Renal cortex interstitium (tissue), 11 donors: ENCODE measurements around the gene VHLL. TPM values are rescaled to one million over a fixed set of nuclear protein-coding genes. Genes with fewer than 3 reads are reported as not detected.

Experiments
- DNase-seq, 11 donors: peaks; one replicate each; pipeline ENCODE4 v3.0.0-alpha.2; 2013; ENCODE audit warnings: low read depth in 9 of 11, low spot score in 4 of 11; ENCODE audit errors: extremely low read depth in 1 of 11
- polyA plus RNA-seq, 3 donors: library from polyadenylated mRNA; unstranded; fragments of 120-200 nt; gene quantifications; one replicate each; pipeline ENCODE4 v1.2.1, GENCODE V29; 2013; ENCODE audit not compliant: insufficient read length in 3 of 3

The VHLL gene
- polyA plus RNA-seq, 3 donors: not detected

GRCh38 chr1:156295391-156295947 is 3.6 kb downstream of the VHLL start, which contains the start of gene GLMP:
GLMP (minus strand) TSS chr1:156295679; CDS start chr1:156295645, 34 bp downstream.
- DNase-seq: peak in 7 of 11 donors; percentile 44 to 67 (median 56)

GRCh38 chr1:156293895-156294294 is 5.2 kb downstream of the VHLL start:
- no peak for DNase-seq

GRCh38 chr1:156293098-156293434 is 6.0 kb downstream of the VHLL start:
- no peak for DNase-seq

- DNase-seq: peak in 10 of 11 donors; percentile 42 to 77 (median 63)
Measured at GRCh38 chr1:156291226-156292061, 7.7 kb downstream of the VHLL start.

- no peak for DNase-seq
Measured at GRCh38 chr1:156289857-156290256, 9.2 kb downstream of the VHLL start.

- DNase-seq: no peak
Measured at GRCh38 chr1:156286061-156286460, 13.0 kb downstream of the VHLL start.

- DNase-seq: no peak
Measured at GRCh38 chr1:156285437-156285836, 13.7 kb downstream of the VHLL start.

GRCh38 chr1:156284757-156285156 is 14.3 kb downstream of the VHLL start:
- no peak for DNase-seq

GRCh38 chr1:156284112-156284511 is 15.0 kb downstream of the VHLL start, which contains the start of gene TMEM79:
TMEM79 (plus strand) TSS chr1:156284325; CDS start chr1:156285227, 902 bp downstream.
- no peak for DNase-seq

GRCh38 chr1:156283521-156283920 is 15.6 kb downstream of the VHLL start:
- DNase-seq: no peak

GRCh38 chr1:156282479-156283222 is 16.5 kb downstream of the VHLL start, which contains the start of gene SMG5:
SMG5 (minus strand) TSS chr1:156282825; CDS start chr1:156282680, 145 bp downstream.
- peak; percentile 91 to 99 (median 98) for DNase-seq

GRCh38 chr1:156281693-156282478 is 17.2 kb downstream of the VHLL start:
- DNase-seq: no peak

GRCh38 chr1:156281281-156281680 is 17.8 kb downstream of the VHLL start:
- DNase-seq: no peak

- no peak for DNase-seq
Measured at GRCh38 chr1:156279837-156280236, 19.3 kb downstream of the VHLL start.

- no peak for DNase-seq
Measured at GRCh38 chr1:156276966-156277381, 22.1 kb downstream of the VHLL start.

- DNase-seq: no peak
Measured at GRCh38 chr1:156276532-156276931, 22.6 kb downstream of the VHLL start.

GRCh38 chr1:156270314-156270713 is 28.8 kb downstream of the VHLL start:
- no peak for DNase-seq

- DNase-seq: no peak
Measured at GRCh38 chr1:156268336-156268735, 30.8 kb downstream of the VHLL start.

GRCh38 chr1:156266051-156266450 is 33.1 kb downstream of the VHLL start:
- no peak for DNase-seq
